ENCODE measurements around the gene TMC2.
A peak's percentile ranks its signal among the peaks of the same experiment; 100 is the strongest.

Gene TMC2

GRCh38 chr20:2637246-2637645 is 100.9 kb downstream of the TMC2 start:
- no peak for DNase-seq

DNA sequence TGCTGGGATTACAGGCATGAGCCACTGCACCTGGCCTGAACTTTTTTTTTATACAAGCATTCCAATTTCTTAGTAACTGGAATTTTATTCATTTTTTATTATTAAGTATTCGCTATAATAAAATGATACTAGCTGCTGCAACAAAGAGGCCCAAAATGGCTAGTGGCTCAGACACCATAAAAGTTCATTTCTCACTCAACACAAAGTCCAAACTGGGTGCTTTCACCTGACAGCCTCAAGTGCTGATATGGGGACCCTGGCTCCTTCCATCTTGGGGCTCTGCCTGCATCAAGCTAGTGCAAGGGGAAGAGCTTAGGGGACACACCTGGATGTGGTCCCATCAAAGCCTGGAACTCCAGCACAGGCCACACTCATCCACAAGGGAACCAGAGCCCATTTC is 103.9 kb downstream of the TMC2 start:
- no peak for DNase-seq

DNA sequence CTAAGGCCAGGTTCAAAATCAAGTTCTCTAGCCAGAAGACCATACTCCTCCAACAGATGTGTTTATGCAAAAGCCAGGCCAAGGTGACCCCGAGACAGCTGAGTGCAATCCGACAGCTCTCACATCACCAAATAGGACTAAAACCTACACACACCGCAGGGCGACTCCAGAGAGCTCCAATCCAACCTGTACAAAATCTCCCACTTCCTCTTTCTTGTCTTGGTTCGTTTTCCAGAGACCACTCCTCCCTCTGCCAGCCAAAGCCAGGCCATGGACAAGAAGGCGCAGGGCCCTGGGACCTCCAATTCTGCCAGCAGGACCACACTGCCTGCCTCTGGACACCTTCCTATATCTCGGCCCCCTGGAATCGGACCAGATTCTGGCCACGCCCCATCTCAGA is 104.5 kb downstream of the TMC2 start:
- no peak for DNase-seq

DNA sequence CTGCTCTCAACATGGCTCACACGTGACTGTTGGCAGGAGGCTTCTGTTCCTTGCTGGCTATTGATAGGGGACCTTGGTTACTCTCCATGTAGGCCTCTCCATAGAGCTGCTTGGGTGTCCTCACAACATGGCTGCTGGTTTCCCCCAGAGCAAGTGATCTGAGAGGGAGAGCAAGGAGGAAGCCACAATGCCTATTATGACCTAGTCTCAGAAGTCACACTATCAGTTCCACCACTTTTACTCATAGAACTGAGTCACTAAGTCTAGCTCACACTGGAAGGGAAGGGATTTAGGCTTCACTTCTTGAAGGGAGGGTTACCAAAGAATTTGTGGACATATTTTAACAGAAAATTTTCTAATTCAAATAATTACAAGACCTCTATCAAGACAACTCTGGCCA is 107.3 kb downstream of the TMC2 start:
- DNase-seq: no peak

DNA sequence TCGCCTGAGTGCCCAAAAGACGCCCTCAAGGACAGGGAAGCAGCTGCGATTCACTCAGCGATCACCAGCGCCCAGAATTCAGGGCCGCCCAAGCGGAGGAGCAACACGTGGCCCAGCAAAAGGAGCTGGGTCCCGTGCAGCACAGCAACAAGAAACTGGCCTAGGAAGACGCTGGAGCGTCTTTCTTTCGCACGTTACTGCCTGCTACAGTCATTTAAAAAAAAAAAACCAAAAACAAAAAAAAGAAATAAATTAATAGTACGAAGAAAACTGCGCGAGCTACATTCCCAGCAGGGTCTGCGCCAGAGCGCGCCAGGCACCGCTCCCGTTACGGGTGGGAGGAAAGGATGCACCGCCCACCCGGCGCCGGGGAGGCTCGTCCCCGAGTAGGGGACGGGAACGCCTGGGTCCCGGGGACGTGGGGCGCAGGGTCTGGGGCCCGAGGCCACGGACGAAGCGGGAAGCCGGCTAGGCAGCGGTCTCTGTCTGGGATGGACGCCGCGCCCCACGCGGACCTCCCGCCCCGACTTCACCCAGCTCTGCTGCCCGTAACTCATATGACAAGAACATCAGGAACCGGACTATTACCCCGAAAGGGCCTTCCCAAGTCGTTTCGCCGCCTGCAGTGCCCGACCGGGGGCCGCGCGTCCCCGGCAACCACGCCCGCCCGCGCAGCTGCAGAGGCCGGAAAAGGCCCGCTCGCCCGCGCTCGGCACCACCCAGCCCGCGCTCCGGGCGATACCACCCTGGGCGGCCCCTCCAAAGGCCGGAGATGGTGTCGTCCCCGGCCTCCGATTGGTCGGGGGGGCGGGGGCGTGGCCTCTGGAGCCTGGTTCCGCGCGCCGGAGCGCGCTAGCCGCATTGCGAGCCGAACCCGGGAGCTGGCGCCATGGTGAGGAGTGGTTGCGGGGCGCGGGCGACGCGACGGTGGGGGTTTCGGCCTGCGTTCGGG is 115.7 kb downstream of the TMC2 start, which contains the start of gene NOP56:
NOP56 (plus strand) TSS at position 861 of the 952 bp plus-strand sequence; CDS start at position 890, 29 bp downstream.
- peak; percentile 100 for DNase-seq

DNA sequence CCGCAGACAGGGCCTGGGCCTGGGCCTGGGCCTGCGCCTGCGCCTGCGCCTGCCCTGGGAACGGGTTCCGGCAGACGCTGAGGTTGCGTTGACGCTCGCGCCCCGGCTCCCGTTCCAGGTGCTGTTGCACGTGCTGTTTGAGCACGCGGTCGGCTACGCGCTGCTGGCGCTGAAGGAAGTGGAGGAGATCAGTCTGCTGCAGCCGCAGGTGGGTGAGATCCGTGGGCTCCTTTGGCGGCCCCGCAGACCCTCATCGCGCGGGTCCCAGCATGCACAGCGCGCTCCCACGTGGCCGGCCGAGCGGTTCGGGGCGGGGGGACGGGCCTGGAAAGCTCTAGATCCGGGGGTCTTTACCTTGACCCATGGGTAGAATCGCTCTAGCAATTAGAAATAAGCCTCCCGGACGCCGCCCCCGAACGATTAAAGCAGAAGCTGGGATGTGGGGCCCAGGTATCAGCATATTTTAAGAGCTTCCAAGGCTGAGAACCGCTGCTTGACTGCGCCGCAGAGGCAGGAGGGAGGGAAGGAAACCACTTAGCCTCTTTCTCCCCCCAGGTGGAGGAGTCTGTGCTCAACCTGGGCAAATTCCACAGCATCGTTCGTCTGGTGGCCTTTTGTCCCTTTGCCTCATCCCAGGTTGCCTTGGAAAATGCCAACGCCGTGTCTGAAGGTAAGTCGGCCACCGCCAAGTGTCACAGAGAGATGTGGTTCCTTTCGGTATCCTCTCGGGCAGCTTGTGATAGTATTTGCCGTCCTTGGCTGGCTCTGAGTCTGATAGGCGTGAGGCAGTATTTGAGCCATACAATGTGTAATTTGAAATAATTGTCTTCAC is 116.6 kb downstream of the TMC2 start:
- no peak for DNase-seq

DNA sequence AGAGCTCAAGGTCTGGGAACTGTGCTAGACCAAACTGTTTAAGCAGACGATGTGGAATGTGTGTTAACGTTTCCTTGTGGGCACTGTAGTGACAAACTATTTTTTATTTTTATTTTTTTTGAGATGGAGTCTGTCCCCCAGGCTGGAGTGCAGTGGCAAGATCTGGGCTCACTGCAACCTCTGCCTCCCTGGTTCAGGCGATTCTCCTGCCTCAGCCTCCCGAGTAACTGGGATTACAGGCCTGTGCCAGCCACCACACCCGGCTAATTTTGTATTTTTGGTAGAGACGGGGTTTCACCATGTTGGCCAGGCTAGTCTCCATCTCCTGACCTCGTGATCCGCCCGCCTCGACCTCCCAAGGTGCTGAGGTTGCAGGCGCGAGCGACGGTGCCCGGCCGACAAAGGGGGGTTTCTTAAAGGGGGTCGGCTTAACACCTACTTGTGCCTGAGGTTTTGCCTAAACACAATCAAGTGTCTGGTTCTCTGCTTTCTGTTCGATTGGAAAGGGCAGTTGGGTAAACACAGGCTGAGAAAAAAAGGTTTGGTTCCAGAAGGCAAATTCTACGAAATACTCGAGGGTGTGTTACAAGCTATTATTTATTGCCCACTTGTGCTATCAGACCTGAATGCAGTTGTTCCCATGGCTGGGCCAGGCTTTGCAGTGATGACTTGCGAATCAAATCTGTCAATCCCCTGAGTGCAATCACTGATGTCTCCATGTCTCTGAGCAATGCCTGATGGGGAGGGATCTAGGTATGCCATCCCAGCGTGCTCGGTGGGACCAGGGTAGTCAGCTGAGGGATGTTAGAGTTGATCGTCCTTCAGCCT is 117.4 kb downstream of the TMC2 start:
- peak; percentile 63 for DNase-seq

DNA sequence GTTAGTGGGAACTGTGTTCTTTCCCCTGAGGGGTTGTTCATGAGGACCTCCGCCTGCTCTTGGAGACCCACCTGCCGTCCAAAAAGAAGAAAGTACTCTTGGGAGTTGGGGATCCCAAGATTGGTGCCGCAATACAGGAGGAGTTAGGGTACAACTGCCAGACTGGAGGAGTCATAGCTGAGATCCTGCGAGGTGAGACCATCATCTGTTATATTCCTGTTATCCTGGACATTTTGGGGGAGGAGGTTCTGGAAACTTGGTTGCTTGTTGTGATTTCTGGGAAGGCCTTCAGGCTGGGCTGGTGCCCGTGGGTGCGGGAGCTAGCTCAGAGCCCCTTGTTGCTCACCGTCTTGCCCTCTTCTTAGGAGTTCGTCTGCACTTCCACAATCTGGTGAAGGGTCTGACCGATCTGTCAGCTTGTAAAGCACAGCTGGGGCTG is 118.0 kb downstream of the TMC2 start:
- DNase-seq: no peak

DNA sequence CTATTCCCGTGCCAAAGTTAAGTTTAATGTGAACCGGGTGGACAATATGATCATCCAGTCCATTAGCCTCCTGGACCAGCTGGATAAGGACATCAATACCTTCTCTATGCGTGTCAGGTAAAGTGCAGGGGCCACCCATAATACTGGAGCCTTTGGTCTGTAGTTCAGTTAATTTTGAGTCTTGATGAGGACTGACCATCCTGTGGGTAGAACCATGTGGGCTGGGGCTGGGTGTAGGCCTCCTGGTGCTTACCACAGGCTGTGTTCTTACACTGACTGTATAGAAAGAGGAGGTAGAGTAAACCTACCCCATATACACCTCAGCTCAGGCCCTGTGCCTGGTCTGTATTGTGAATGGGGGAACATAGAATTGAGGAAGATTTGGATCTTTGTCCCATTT is 118.5 kb downstream of the TMC2 start:
- DNase-seq: no peak

GRCh38 chr20:2655331-2656116 is 119.2 kb downstream of the TMC2 start:
- DNase-seq: no peak

GRCh38 chr20:2656471-2657117 is 120.2 kb downstream of the TMC2 start:
- DNase-seq: no peak

- DNase-seq: peak; percentile 62
Observed at GRCh38 chr20:2657241-2657640, 120.9 kb downstream of the TMC2 start.

DNA sequence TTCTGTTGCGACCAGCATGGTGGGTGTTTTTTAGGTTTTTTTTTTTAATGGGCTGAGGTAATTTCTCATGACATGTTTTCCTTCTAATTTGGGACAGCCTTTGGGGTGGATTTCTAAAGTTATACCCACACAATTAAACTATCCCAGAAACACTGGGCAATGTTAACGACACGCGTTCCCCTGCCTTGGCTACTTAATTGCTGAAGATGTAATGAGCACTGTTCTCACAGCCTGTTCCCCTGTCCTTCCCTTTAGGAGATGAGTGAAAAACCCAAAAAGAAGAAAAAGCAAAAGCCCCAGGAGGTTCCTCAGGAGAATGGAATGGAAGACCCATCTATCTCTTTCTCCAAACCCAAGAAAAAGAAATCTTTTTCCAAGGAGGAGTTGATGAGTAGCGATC is 121.3 kb downstream of the TMC2 start:
- DNase-seq: no peak

GRCh38 chr20:2658414-2659354 is 122.3 kb downstream of the TMC2 start:
- DNase-seq: peak; percentile 74

- peak; percentile 61 for DNase-seq
Observed at GRCh38 chr20:2659547-2659946, 123.2 kb downstream of the TMC2 start.

DNA sequence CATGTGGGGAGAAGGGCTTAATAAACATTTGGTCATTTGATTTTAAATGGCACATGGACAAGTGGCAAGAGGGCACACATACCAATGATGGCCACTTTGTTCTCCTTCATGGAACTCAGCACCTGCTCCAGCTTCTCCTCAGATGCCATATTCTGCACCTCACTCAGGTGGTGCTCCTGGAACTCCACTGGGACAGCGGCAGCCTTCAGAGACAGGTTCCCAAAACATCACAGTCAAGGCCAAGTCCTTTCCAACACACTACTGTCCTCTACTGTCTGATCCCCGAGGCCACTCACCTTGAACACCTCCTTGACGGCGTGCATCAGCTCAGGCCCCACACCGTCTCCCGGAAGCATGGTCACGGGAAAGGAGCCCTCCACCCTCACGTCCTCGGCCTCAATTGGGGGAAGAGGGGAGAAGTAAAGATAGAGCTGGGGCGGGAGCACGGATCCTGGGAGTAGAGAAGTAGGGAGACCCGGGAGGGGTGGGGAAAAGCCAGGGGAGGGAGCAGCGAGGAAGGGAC is 127.1 kb downstream of the TMC2 start:
- no peak for DNase-seq

DNA sequence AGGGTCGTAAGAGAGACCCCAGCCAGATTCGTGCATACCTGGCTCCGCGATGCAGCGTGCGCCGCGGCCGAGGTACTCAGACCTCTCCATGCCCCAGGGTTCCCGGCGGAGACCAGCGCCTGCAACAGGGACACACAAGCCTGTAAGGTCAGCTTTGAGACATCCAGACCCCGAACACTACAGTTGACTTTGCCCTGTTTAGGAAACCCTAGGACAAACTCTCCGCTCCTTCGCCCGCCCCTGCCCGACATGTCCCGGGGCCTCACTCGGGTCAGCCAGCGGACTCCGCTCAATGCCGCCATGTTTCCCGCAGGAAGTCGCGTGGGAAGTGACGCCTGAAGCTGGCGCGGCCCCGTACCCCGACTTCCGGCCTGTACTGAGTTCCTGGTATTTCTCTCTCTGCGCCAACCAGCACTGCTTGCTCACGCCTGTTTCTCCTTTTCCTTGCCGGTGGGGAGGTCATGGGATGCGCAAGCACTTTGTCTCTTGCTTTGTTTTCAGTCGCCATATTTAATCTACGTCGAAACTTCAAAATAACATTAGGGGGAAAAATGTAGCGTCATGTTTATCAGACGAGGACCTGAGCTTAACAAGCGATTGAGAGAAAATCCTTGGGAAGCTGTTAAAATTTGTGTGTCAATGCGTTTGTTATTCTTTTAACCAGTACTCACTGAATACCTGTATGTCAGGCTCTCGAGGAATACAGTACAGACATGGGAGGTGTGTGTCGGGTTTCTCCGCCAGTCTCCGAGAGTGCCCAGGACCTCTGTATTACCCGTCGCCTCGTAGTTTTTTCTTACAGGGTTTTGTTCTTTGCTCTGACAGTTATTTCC is 127.7 kb downstream of the TMC2 start, which contains the start of gene IDH3B:
IDH3B (minus strand) TSS at position 330 of the 833 bp plus-strand sequence; CDS start at position 302, 28 bp downstream.
- peak; percentile 95 for DNase-seq

GRCh38 chr20:2671977-2672376 is 135.6 kb downstream of the TMC2 start:
- DNase-seq: no peak

- no peak for DNase-seq
Observed at GRCh38 chr20:2672446-2672845, 136.1 kb downstream of the TMC2 start.
